ENCODE measurements around the gene PTPRT.

GRCh38 chr20:42703744-42704143 is 486.0 kb downstream of the PTPRT start:
- TF ChIP-seq SMC3 (IDR thresholded peaks at IDR 0.05; ENCODE audit: low read depth, low read length) (no peak), POLR2AphosphoS5 (IDR thresholded peaks at IDR 0.05; ENCODE audit: low read depth, low read length) (no peak), REST (IDR thresholded peaks at IDR 0.05; ENCODE audit: low read depth, low read length) (no peak), RAD21 (IDR thresholded peaks at IDR 0.05; ENCODE audit: low read length) (no peak), USF2 (IDR thresholded peaks at IDR 0.05; ENCODE audit: borderline replicate concordance, low read depth, low read length) (no peak), TAF1 (IDR thresholded peaks at IDR 0.05; ENCODE audit: borderline replicate concordance, low read depth, low read length) (no peak), EP300 (IDR thresholded peaks at IDR 0.05; ENCODE audit: borderline replicate concordance in 1 of 2, low read depth in 1 of 2, low read length in 1 of 2) (no peak)
- TF ChIP-seq, protein P1, sequence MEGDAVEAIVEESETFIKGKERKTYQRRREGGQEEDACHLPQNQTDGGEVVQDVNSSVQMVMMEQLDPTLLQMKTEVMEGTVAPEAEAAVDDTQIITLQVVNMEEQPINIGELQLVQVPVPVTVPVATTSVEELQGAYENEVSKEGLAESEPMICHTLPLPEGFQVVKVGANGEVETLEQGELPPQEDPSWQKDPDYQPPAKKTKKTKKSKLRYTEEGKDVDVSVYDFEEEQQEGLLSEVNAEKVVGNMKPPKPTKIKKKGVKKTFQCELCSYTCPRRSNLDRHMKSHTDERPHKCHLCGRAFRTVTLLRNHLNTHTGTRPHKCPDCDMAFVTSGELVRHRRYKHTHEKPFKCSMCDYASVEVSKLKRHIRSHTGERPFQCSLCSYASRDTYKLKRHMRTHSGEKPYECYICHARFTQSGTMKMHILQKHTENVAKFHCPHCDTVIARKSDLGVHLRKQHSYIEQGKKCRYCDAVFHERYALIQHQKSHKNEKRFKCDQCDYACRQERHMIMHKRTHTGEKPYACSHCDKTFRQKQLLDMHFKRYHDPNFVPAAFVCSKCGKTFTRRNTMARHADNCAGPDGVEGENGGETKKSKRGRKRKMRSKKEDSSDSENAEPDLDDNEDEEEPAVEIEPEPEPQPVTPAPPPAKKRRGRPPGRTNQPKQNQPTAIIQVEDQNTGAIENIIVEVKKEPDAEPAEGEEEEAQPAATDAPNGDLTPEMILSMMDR (IDR thresholded peaks at IDR 0.05) = no peak
- TF ChIP-seq, protein P2, sequence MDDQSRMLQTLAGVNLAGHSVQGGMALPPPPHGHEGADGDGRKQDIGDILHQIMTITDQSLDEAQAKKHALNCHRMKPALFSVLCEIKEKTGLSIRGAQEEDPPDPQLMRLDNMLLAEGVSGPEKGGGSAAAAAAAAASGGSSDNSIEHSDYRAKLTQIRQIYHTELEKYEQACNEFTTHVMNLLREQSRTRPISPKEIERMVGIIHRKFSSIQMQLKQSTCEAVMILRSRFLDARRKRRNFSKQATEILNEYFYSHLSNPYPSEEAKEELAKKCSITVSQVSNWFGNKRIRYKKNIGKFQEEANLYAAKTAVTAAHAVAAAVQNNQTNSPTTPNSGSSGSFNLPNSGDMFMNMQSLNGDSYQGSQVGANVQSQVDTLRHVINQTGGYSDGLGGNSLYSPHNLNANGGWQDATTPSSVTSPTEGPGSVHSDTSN (IDR thresholded peaks at IDR 0.05) = no peak

Data from SK-N-SH (cell line).